DOHH2 (cell line): Measurements from ENCODE around the gene LSAMP.

Experiments used
- H3F3A ChIP-seq: fragments of 200-600 bp; sonication (generic), shearing (Covaris generic); 2 replicates; pipeline ENCODE4 v1.6.0; 2016; ENCODE audit warnings: antibody characterized with exemption, mild to moderate bottlenecking; ENCODE audit not compliant: control insufficient read depth, insufficient read depth
- H3K27ac ChIP-seq: fragments of 200-600 bp; sonication (generic); 2 replicates; pipeline ENCODE4 v1.5.1; 2014; ENCODE audit warnings: low read depth, mild to moderate bottlenecking, low read length, moderate library complexity
- H3K27me3 ChIP-seq: fragments of 200-600 bp; sonication (generic); 2 replicates; pipeline ENCODE4 v1.6.1; 2014; ENCODE audit warnings: mild to moderate bottlenecking, low read length, mixed read lengths; ENCODE audit not compliant: control insufficient read depth
- H3K36me3 ChIP-seq: fragments of 200-600 bp; sonication (generic); 2 replicates; pipeline ENCODE4 v1.6.1; 2014; ENCODE audit warnings: mild to moderate bottlenecking, low read length, moderate library complexity, mixed read lengths; ENCODE audit not compliant: control insufficient read depth
- H3K4me1 ChIP-seq: fragments of 200-600 bp; sonication (generic); 2 replicates; pipeline ENCODE4 v1.6.1; 2014; ENCODE audit warnings: mild to moderate bottlenecking, low read length, mixed read lengths; ENCODE audit not compliant: control insufficient read depth
- H3K4me2 ChIP-seq: fragments of 200-600 bp; sonication (generic); 2 replicates; pipeline ENCODE4 v1.6.0; 2014; ENCODE audit warnings: mild to moderate bottlenecking, low read length, moderate library complexity
- H3K4me3 ChIP-seq: fragments of 200-600 bp; sonication (generic); 2 replicates; pipeline ENCODE4 v1.5.1; 2014; ENCODE audit warnings: mild to moderate bottlenecking, low read length, mixed read lengths
- H3K79me2 ChIP-seq: fragments of 200-600 bp; sonication (generic); 2 replicates; pipeline ENCODE4 v1.6.1; 2014; ENCODE audit warnings: mild to moderate bottlenecking, low read length, mixed read lengths; ENCODE audit not compliant: control insufficient read depth
- H3K9me2 ChIP-seq: fragments of 200-600 bp; sonication (generic); replicated peaks from 2 replicates; pipeline ENCODE4 v1.6.1; 2014; ENCODE audit warnings: mild to moderate bottlenecking, low read length, mixed read lengths; ENCODE audit not compliant: control insufficient read depth
- H3K9me3 ChIP-seq: fragments of 200-600 bp; sonication (generic); 2 replicates; pipeline ENCODE4 v1.6.1; 2014; ENCODE audit warnings: antibody characterized with exemption, low read length, mixed read lengths; ENCODE audit not compliant: control insufficient read depth, insufficient read depth
- H4K20me1 ChIP-seq: fragments of 200-600 bp; sonication (generic); 2 replicates; pipeline ENCODE4 v1.6.0; 2014; ENCODE audit warnings: low read depth, mild to moderate bottlenecking, antibody characterized with exemption, low read length, moderate library complexity; ENCODE audit not compliant: control insufficient read depth, insufficient read depth
- EZH2phosphoT487 ChIP-seq: fragments of 200-600 bp; sonication (generic); IDR thresholded peaks from 2 replicates; pipeline ENCODE4 v1.6.1; 2017; ENCODE audit warnings: borderline replicate concordance, mild to moderate bottlenecking, antibody characterized with exemption, low read length, moderate library complexity, mixed read lengths
- TF ChIP-seq, protein P1 (sequence below): fragments of 200-600 bp; sonication (generic); IDR thresholded peaks from one replicate; pipeline ENCODE4 v1.5.1; 2014; ENCODE audit warnings: antibody characterized with exemption, mild to moderate bottlenecking, low read depth, low read length; ENCODE audit not compliant: poor library complexity, severe bottlenecking

Gene LSAMP

GRCh38 chr3:115999001-115999585, 446.2 kb downstream of the LSAMP start:
- no peaks in the 10 kb centered on the region for H3F3A ChIP-seq
- no peaks in the 10 kb centered on the region for H3K9me2 ChIP-seq
- H3K4me3 ChIP-seq: no peak overlapping the region
- H3K9me3 ChIP-seq: no peaks in the 10 kb centered on the region
- H3K36me3 ChIP-seq: no peaks in the 10 kb centered on the region
- no peak overlapping the region for H3K27ac ChIP-seq
- no peaks in the 10 kb centered on the region for H3K4me1 ChIP-seq
- TF ChIP-seq EZH2phosphoT487: no peak
- TF ChIP-seq, protein P1, sequence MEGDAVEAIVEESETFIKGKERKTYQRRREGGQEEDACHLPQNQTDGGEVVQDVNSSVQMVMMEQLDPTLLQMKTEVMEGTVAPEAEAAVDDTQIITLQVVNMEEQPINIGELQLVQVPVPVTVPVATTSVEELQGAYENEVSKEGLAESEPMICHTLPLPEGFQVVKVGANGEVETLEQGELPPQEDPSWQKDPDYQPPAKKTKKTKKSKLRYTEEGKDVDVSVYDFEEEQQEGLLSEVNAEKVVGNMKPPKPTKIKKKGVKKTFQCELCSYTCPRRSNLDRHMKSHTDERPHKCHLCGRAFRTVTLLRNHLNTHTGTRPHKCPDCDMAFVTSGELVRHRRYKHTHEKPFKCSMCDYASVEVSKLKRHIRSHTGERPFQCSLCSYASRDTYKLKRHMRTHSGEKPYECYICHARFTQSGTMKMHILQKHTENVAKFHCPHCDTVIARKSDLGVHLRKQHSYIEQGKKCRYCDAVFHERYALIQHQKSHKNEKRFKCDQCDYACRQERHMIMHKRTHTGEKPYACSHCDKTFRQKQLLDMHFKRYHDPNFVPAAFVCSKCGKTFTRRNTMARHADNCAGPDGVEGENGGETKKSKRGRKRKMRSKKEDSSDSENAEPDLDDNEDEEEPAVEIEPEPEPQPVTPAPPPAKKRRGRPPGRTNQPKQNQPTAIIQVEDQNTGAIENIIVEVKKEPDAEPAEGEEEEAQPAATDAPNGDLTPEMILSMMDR: no peak
- no peaks in the 10 kb centered on the region for H3K27me3 ChIP-seq
- no peaks in the 10 kb centered on the region for H4K20me1 ChIP-seq
- no peaks in the 10 kb centered on the region for H3K79me2 ChIP-seq
- H3K4me2 ChIP-seq: no peak overlapping the region

DNA sequence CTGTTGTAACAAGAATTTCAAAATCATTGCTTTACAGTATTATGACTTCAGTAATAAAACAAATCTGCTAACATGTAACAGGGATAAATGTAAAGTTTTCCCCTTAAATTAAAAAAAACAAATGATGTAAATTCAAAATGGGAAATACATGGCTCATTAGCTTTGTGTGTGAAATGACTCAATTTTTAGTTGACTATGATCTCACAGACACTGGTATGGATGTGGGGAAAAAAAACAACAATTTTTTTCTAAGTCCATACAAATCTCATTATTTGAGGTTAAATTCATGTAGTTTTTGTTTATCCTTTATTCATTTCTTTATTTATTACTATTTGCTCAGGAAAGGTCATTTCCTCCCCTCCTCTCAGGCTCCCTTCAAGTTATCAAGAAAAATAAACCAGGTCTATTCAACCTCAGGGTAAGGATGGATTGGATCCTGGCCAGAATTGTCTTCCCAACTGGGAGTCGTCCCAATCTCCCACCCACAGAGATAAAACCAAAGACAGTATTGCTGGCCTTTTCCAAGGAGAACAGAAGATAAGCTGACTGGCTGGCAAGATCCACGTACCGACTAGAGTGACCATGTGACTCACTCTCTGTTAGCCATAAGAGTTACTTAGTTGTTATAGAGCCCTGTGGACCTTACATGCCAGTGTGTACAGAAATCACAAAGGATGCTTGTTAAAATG, 448.7 kb downstream of the LSAMP start:
- Histone ChIP-seq H3K4me2 (no peak overlapping the region), H3K27me3 (no peaks in the 10 kb centered on the region), H3K36me3 (no peaks in the 10 kb centered on the region), H3K27ac (no peak overlapping the region), H3K4me1 (no peaks in the 10 kb centered on the region), H3K9me2 (no peaks in the 10 kb centered on the region), H3K9me3 (no peaks in the 10 kb centered on the region), H3F3A (no peaks in the 10 kb centered on the region), H4K20me1 (no peaks in the 10 kb centered on the region), H3K79me2 (no peaks in the 10 kb centered on the region), H3K4me3 (no peak overlapping the region)
- no peak for TF ChIP-seq EZH2phosphoT487
- TF ChIP-seq, protein P1: no peak

DNA sequence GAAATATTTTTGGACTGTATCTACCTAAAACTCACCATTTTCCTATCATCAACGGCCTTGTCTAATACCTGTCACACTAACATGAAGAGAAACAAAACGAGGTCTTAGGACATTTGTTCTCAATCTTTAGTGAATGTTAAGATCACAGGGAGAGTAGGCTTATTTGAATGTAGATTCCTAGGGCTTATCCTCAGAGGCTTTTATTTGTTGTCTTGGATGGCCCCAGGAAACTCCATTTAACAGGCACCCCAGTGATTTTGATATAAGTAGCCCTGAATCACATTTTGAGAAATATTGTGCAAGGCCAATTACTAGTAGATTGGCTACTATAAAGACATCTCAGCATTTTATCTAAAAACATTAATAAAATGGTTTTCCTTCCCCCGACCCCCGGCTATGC, 454.6 kb downstream of the LSAMP start:
- no peaks in the 10 kb centered on the region for H3F3A ChIP-seq
- no peak overlapping the region for H3K27ac ChIP-seq
- H3K9me2 ChIP-seq: no peaks in the 10 kb centered on the region
- no peak for TF ChIP-seq EZH2phosphoT487
- TF ChIP-seq, protein P1: no peak
- H3K4me3 ChIP-seq: no peak overlapping the region
- no peaks in the 10 kb centered on the region for H4K20me1 ChIP-seq
- no peaks in the 10 kb centered on the region for H3K36me3 ChIP-seq
- no peaks in the 10 kb centered on the region for H3K4me1 ChIP-seq
- no peak overlapping the region for H3K4me2 ChIP-seq
- no peaks in the 10 kb centered on the region for H3K9me3 ChIP-seq
- no peaks in the 10 kb centered on the region for H3K79me2 ChIP-seq
- H3K27me3 ChIP-seq: no peaks in the 10 kb centered on the region
